RWPE2 (cell line): ENCODE measurements around the gene EIF4E3.

ENCODE experiments used
- ATAC-seq: fragments of 200-7000 bp; cut with Tn5 transposase; 3 replicates; pipeline ENCODE4 v1.9.1; 2021; ENCODE audit warnings: low read depth
- DNase-seq: peaks from one replicate; pipeline ENCODE4 v3.0.0-alpha.2; 2020; ENCODE audit warnings: low spot score
- H3K27ac ChIP-seq: fragments of 450-650 bp; 2 replicates; pipeline ENCODE4 v1.5.1; 2017; ENCODE audit warnings: mild to moderate bottlenecking; ENCODE audit not compliant: poor library complexity, severe bottlenecking
- H3K27me3 ChIP-seq: fragments of 250-450 bp; sonication (Bioruptor Pico); 2 replicates; pipeline ENCODE4 v1.5.1; 2021; ENCODE audit warnings: mild to moderate bottlenecking, moderate library complexity; ENCODE audit not compliant: insufficient read depth, poor library complexity, severe bottlenecking
- H3K36me3 ChIP-seq: fragments of 250-450 bp; sonication (Bioruptor Pico); 2 replicates; pipeline ENCODE4 v1.5.1; 2020; ENCODE audit warnings: low read depth, mild to moderate bottlenecking, moderate library complexity
- H3K4me1 ChIP-seq: fragments of 250-450 bp; sonication (Bioruptor Pico); 2 replicates; pipeline ENCODE4 v1.5.1; 2021; ENCODE audit warnings: mild to moderate bottlenecking, moderate library complexity; ENCODE audit not compliant: insufficient read depth, poor library complexity, severe bottlenecking
- H3K4me3 ChIP-seq: fragments of 250-450 bp; sonication (Bioruptor Pico); 2 replicates; pipeline ENCODE4 v1.5.1; 2021; ENCODE audit warnings: mild to moderate bottlenecking, moderate library complexity; ENCODE audit not compliant: severe bottlenecking
- H3K9me3 ChIP-seq: fragments of 250-450 bp; sonication (Bioruptor Pico); 2 replicates; pipeline ENCODE4 v1.5.1; 2021; ENCODE audit warnings: mild to moderate bottlenecking, moderate library complexity; ENCODE audit not compliant: severe bottlenecking
- CTCF ChIP-seq: fragments of 450-650 bp; IDR thresholded peaks from one replicate; pipeline ENCODE4 v1.5.1; 2017; ENCODE audit warnings: mild to moderate bottlenecking, moderate library complexity; ENCODE audit not compliant: poor library complexity, severe bottlenecking

The EIF4E3 gene

GRCh38 chr3:71708476-71709105 lies 16.6 kb downstream of the EIF4E3 start:
- ATAC-seq (no peak), DNase-seq (no peak)
- no peak for TF ChIP-seq CTCF
- H3K27me3 ChIP-seq, result no peaks in the 10 kb centered on the region
- no peak overlapping the region for H3K27ac ChIP-seq
- H3K9me3 ChIP-seq, result no peaks in the 10 kb centered on the region
- peaks cover 3% of the 10 kb centered on the region for H3K4me1 ChIP-seq
- no peaks in the 10 kb centered on the region for H3K36me3 ChIP-seq
- no peak overlapping the region for H3K4me3 ChIP-seq

GRCh38 chr3:71707595-71707994 lies 17.6 kb downstream of the EIF4E3 start:
- Histone ChIP-seq H3K9me3 (no peaks in the 10 kb centered on the region), H3K4me1 (peaks cover 9% of the 10 kb centered on the region), H3K36me3 (no peaks in the 10 kb centered on the region), H3K27me3 (no peaks in the 10 kb centered on the region), H3K27ac (no peak overlapping the region), H3K4me3 (no peak overlapping the region)
- no peak for DNase-seq
- no peak for TF ChIP-seq CTCF
- ATAC-seq, result no peak

GRCh38 chr3:71705681-71706080 lies 19.5 kb downstream of the EIF4E3 start:
- no peak for ATAC-seq
- peaks cover 15% of the 10 kb centered on the region for H3K4me1 ChIP-seq

GRCh38 chr3:71704915-71705314 lies 20.3 kb downstream of the EIF4E3 start:
- H3K4me3 ChIP-seq, result no peak overlapping the region
- H3K36me3 ChIP-seq, result no peaks in the 10 kb centered on the region
- ATAC-seq, result no peak
- H3K9me3 ChIP-seq, result no peaks in the 10 kb centered on the region
- no peak for DNase-seq
- peaks cover 15% of the 10 kb centered on the region for H3K4me1 ChIP-seq
- no peak overlapping the region for H3K27ac ChIP-seq
- no peak for TF ChIP-seq CTCF
- no peaks in the 10 kb centered on the region for H3K27me3 ChIP-seq

More at GRCh38 chr3:71705681-71706080, 19.5 kb downstream of the EIF4E3 start:
- no peak for TF ChIP-seq CTCF
- H3K27me3 ChIP-seq, result no peaks in the 10 kb centered on the region
- H3K4me3 ChIP-seq, result no peak overlapping the region
- no peaks in the 10 kb centered on the region for H3K9me3 ChIP-seq
- H3K36me3 ChIP-seq, result no peaks in the 10 kb centered on the region
- H3K27ac ChIP-seq, result no peak overlapping the region
- DNase-seq, result no peak

- no peaks in the 10 kb centered on the region for H3K36me3 ChIP-seq
- TF ChIP-seq CTCF, result no peak
- H3K4me3 ChIP-seq, result no peak overlapping the region
- H3K9me3 ChIP-seq, result no peaks in the 10 kb centered on the region
- peaks cover 15% of the 10 kb centered on the region for H3K4me1 ChIP-seq
- H3K27me3 ChIP-seq, result no peaks in the 10 kb centered on the region
- DNase-seq, result no peak
- no peak for ATAC-seq
- peak overlapping the region; percentile 77 for H3K27ac ChIP-seq
Observed at GRCh38 chr3:71703797-71704196, 21.4 kb downstream of the EIF4E3 start.
